GM23338 (cell line): ENCODE data around the gene AQP5.

Experiments used
- CREB1 ChIP-seq: fragments of 250-450 bp; sonication (Bioruptor Pico); IDR thresholded peaks from 2 replicates; pipeline ENCODE4 v1.5.0; 2020; ENCODE audit warnings: low read depth, mild to moderate bottlenecking, moderate library complexity
- EZH2 ChIP-seq: fragments of 200-600 bp; sonication (generic); IDR thresholded peaks from one replicate; pipeline ENCODE4 v1.8.0; 2017; ENCODE audit warnings: antibody characterized with exemption, mild to moderate bottlenecking, low read depth; ENCODE audit not compliant: unreplicated experiment
- EZH2phosphoT487 ChIP-seq: fragments of 200-600 bp; sonication (generic); IDR thresholded peaks from one replicate; pipeline ENCODE4 v1.8.1; 2018; ENCODE audit warnings: antibody characterized with exemption; ENCODE audit not compliant: unreplicated experiment
- JUNB ChIP-seq: IDR thresholded peaks from one replicate; pipeline ENCODE4 v1.6.1; 2016; ENCODE audit warnings: antibody characterized with exemption; ENCODE audit not compliant: unreplicated experiment
- POLR2AphosphoS5 ChIP-seq: IDR thresholded peaks from 2 replicates; pipeline ENCODE4 v1.6.1; 2016; ENCODE audit warnings: antibody characterized with exemption, low read depth
- TF ChIP-seq, protein P1 (sequence below), 2 experiments: fragments of 200-600 bp in 1 of 2; sonication (generic) in 1 of 2; conservative IDR thresholded peaks; 2 replicates each; pipeline versions ENCODE4 v1.5.1 to v1.6.1; 2016 to 2017; ENCODE audit warnings: antibody characterized with exemption in 2 of 2, low read depth in 2 of 2, mild to moderate bottlenecking in 2 of 2, moderate library complexity in 1 of 2
- TF ChIP-seq, protein P2 (sequence below): IDR thresholded peaks from 2 replicates; pipeline ENCODE4 v1.6.1; 2016; ENCODE audit warnings: antibody characterized with exemption
- TF ChIP-seq, protein P3 (sequence below): IDR thresholded peaks from one replicate; pipeline ENCODE4 v1.6.1; 2018; ENCODE audit warnings: antibody characterized with exemption; ENCODE audit not compliant: unreplicated experiment

DNA sequence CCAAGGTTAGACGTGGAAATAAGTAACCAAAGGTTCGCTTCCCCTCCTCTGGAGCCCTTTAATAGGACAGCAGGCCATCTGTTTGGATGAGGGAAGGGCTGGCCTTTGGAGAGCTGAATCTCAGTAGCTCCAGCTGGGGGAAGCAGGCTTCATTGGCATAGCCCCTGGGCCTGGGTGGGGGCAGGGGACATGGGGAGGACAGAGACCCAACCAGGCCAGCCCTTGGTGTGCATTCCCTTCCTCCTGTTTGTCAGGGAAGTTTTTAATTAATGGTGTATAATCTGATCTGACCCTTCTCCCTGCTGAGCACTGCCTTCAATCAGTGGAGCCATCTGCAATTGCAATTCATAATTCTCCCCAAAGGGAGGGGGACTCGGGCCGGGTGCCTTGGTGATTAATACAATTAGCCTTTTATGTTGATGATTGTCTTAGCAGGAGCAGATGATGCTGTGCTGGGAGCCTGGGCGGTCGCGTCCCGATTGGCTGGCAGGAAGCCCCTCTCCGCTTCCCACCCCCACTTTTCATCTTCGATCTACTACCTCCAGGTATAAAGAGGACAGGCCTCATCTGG, 17.4 kb downstream of the AQP5 start:
- TF ChIP-seq, protein P1, sequence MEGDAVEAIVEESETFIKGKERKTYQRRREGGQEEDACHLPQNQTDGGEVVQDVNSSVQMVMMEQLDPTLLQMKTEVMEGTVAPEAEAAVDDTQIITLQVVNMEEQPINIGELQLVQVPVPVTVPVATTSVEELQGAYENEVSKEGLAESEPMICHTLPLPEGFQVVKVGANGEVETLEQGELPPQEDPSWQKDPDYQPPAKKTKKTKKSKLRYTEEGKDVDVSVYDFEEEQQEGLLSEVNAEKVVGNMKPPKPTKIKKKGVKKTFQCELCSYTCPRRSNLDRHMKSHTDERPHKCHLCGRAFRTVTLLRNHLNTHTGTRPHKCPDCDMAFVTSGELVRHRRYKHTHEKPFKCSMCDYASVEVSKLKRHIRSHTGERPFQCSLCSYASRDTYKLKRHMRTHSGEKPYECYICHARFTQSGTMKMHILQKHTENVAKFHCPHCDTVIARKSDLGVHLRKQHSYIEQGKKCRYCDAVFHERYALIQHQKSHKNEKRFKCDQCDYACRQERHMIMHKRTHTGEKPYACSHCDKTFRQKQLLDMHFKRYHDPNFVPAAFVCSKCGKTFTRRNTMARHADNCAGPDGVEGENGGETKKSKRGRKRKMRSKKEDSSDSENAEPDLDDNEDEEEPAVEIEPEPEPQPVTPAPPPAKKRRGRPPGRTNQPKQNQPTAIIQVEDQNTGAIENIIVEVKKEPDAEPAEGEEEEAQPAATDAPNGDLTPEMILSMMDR (conservative IDR thresholded peaks at IDR 0.05; ENCODE audit: low read depth in 2 of 2): no peak
- TF ChIP-seq POLR2AphosphoS5: no peak
- no peak for TF ChIP-seq EZH2phosphoT487
- TF ChIP-seq EZH2: no peak
- no peak for TF ChIP-seq JUNB
- TF ChIP-seq, protein P2, sequence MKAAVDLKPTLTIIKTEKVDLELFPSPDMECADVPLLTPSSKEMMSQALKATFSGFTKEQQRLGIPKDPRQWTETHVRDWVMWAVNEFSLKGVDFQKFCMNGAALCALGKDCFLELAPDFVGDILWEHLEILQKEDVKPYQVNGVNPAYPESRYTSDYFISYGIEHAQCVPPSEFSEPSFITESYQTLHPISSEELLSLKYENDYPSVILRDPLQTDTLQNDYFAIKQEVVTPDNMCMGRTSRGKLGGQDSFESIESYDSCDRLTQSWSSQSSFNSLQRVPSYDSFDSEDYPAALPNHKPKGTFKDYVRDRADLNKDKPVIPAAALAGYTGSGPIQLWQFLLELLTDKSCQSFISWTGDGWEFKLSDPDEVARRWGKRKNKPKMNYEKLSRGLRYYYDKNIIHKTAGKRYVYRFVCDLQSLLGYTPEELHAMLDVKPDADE: no peak
- TF ChIP-seq, protein P3, sequence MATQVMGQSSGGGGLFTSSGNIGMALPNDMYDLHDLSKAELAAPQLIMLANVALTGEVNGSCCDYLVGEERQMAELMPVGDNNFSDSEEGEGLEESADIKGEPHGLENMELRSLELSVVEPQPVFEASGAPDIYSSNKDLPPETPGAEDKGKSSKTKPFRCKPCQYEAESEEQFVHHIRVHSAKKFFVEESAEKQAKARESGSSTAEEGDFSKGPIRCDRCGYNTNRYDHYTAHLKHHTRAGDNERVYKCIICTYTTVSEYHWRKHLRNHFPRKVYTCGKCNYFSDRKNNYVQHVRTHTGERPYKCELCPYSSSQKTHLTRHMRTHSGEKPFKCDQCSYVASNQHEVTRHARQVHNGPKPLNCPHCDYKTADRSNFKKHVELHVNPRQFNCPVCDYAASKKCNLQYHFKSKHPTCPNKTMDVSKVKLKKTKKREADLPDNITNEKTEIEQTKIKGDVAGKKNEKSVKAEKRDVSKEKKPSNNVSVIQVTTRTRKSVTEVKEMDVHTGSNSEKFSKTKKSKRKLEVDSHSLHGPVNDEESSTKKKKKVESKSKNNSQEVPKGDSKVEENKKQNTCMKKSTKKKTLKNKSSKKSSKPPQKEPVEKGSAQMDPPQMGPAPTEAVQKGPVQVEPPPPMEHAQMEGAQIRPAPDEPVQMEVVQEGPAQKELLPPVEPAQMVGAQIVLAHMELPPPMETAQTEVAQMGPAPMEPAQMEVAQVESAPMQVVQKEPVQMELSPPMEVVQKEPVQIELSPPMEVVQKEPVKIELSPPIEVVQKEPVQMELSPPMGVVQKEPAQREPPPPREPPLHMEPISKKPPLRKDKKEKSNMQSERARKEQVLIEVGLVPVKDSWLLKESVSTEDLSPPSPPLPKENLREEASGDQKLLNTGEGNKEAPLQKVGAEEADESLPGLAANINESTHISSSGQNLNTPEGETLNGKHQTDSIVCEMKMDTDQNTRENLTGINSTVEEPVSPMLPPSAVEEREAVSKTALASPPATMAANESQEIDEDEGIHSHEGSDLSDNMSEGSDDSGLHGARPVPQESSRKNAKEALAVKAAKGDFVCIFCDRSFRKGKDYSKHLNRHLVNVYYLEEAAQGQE: no peak
- no peak for TF ChIP-seq CREB1 (CRISPR knock-in tag)
